B cell (primary cell): ENCODE data around the gene OR5P2. TPM values are rescaled to one million over a fixed set of nuclear protein-coding genes. Genes with fewer than 3 reads are reported as not detected.

Experiments used
- ATAC-seq: fragments of 200-7000 bp; cut with Tn5 transposase; one replicate; pipeline ENCODE4 v1.10.0; 2021; ENCODE audit warnings: low read depth, mild to moderate bottlenecking, moderate number of reproducible peaks, moderate library complexity
- CTCF ChIA-PET: fragments of 350-600 bp; sonication (Branson Sonifier 250); formaldehyde crosslinking; loops from one replicate; lab custom pipeline; 2021; ENCODE audit warnings: antibody characterized with exemption, inconsistent platforms; lab: Charles Lee
- POLR2A ChIA-PET: fragments of 350-600 bp; sonication (Branson Sonifier 250); formaldehyde crosslinking; loops from one replicate; lab custom pipeline; 2021; ENCODE audit warnings: antibody characterized with exemption; lab: Charles Lee
- DNase-seq: peaks from one replicate; pipeline ENCODE4 v3.0.0; 2013
- H2AFZ ChIP-seq: 2 replicates; pipeline ENCODE4 v1.6.1; 2012; ENCODE audit warnings: mild to moderate bottlenecking, low read depth, low read length; ENCODE audit not compliant: insufficient read depth, poor library complexity, severe bottlenecking
- H3K27ac ChIP-seq, 2 donors: 1 replicate in 1 of 2; 2 replicates in 1 of 2; pipeline ENCODE4 v1.5.1; 2012 to 2013; ENCODE audit warnings: low read length in 2 of 2, mild to moderate bottlenecking in 2 of 2, moderate library complexity in 1 of 2
- H3K27me3 ChIP-seq, 4 experiments: fragments of 200-600 bp in 1 of 4; sonication (generic) in 1 of 4; replicated peaks in 1 of 4; 1 replicate in 2 of 4; 2 replicates in 2 of 4; pipeline versions ENCODE4 v1.6.1 to v1.7.0; 2013 to 2016; ENCODE audit warnings: low read length in 3 of 4, mild to moderate bottlenecking in 2 of 4, mixed read lengths in 1 of 4, moderate library complexity in 1 of 4; ENCODE audit not compliant: insufficient read depth in 4 of 4, control insufficient read depth in 3 of 4; ENCODE audit errors: control extremely low read depth in 1 of 4
- H3K36me3 ChIP-seq, 2 experiments: replicated peaks in 1 of 2; 1 replicate in 1 of 2; 2 replicates in 1 of 2; pipeline versions ENCODE4 v1.6.1 to v1.7.1; 2013; ENCODE audit warnings: low read length in 1 of 2; ENCODE audit not compliant: insufficient read depth in 2 of 2, control insufficient read depth in 1 of 2; ENCODE audit errors: control extremely low read depth in 1 of 2, extremely low read depth in 1 of 2
- H3K4me1 ChIP-seq, 2 donors: fragments of 200-600 bp in 1 of 2; sonication (generic) in 1 of 2; 1 replicate in 1 of 2; 2 replicates in 1 of 2; pipeline versions ENCODE4 v1.5.1 to v1.6.1; 2013 to 2017; ENCODE audit warnings: low read length in 2 of 2; ENCODE audit not compliant: control insufficient read depth in 2 of 2, insufficient read depth in 2 of 2
- H3K4me2 ChIP-seq: replicated peaks from 2 replicates; pipeline ENCODE3; 2012; ENCODE audit warnings: mild to moderate bottlenecking, low read depth, low read length; ENCODE audit not compliant: poor library complexity, severe bottlenecking
- H3K4me3 ChIP-seq, 5 experiments: fragments of 200-600 bp in 1 of 5; sonication (generic) in 1 of 5; 1 replicate in 3 of 5; 2 replicates in 2 of 5; pipeline versions ENCODE4 v1.5.1 to v1.7.0; 2011 to 2016; ENCODE audit warnings: low read length in 4 of 5, mild to moderate bottlenecking in 4 of 5, low read depth in 2 of 5, control low read depth in 1 of 5, moderate library complexity in 1 of 5; ENCODE audit not compliant: insufficient read depth in 1 of 5; ENCODE audit errors: control extremely low read depth in 1 of 5, extremely low read depth in 1 of 5
- H3K79me2 ChIP-seq: fragments of 200-600 bp; sonication (generic); one replicate; pipeline ENCODE4 v1.6.0; 2016; ENCODE audit warnings: low read length; ENCODE audit not compliant: control insufficient read depth, insufficient read depth
- H3K9ac ChIP-seq: fragments of 200-600 bp; sonication (generic); 2 replicates; pipeline ENCODE4 v1.6.1; 2017; ENCODE audit warnings: mild to moderate bottlenecking, low read length, moderate library complexity
- H3K9me3 ChIP-seq, 3 donors: one replicate each; pipeline versions ENCODE4 v1.6.1 to v1.7.1; 2013; ENCODE audit warnings: low read length in 2 of 3; ENCODE audit not compliant: control insufficient read depth in 2 of 3, insufficient read depth in 1 of 3; ENCODE audit errors: control extremely low read depth in 1 of 3
- H4K20me1 ChIP-seq: 2 replicates; pipeline ENCODE4 v1.6.0; 2012; ENCODE audit warnings: mild to moderate bottlenecking, low read length; ENCODE audit not compliant: insufficient read depth, control insufficient read depth, poor library complexity, severe bottlenecking
- H3K27ac Mint-ChIP-seq: one replicate; pipeline ENCODE4 v1.8.0; 2021; ENCODE audit warnings: mixed read lengths
- H3K27me3 Mint-ChIP-seq: one replicate; pipeline ENCODE4 v1.8.0; 2021; ENCODE audit warnings: mixed read lengths
- H3K4me1 Mint-ChIP-seq: one replicate; pipeline ENCODE4 v1.8.0; 2021; ENCODE audit warnings: mixed read lengths
- H3K4me3 Mint-ChIP-seq: one replicate; pipeline ENCODE4 v1.8.0; 2021; ENCODE audit warnings: mixed read lengths
- H3K9me3 Mint-ChIP-seq: one replicate; pipeline ENCODE4 v1.8.0; 2022; ENCODE audit warnings: mixed read lengths; ENCODE audit not compliant: insufficient read depth
- CTCF ChIP-seq: fragments of 200-600 bp; IDR thresholded peaks from one replicate; pipeline ENCODE4 v1.8.0; 2022; ENCODE audit warnings: antibody characterized with exemption, mild to moderate bottlenecking
- EZH2 ChIP-seq: IDR thresholded peaks from 2 replicates; pipeline ENCODE4 v1.6.1; 2012; ENCODE audit warnings: borderline replicate concordance, low read depth, mild to moderate bottlenecking, moderate library complexity, low read length; ENCODE audit not compliant: insufficient read depth, poor library complexity, severe bottlenecking
- WGBS: methylation state at CpG from one replicate; pipeline ENCODE4 v1.1.5; 2013; ENCODE audit warnings: missing lambda C conversion rate; ENCODE audit not compliant: insufficient coverage; 5-methylcytosine and 5-hydroxymethylcytosine counted together
- intact Hi-C: fragments of 100-400 bp; cut with micrococcal nuclease; formaldehyde crosslinking; loops from one replicate; pipeline ENCODE4 v1.10.0; 2022
- polyA plus RNA-seq: library from polyadenylated mRNA; depleted of rRNA; stranded (reverse); fragments of >200 nt; gene quantifications from 2 replicates; pipeline ENCODE4 v1.2.3, GENCODE V29; 2012
- total RNA-seq, 2 donors: library from RNA; stranded (reverse); fragments of 120-200 nt in 1 of 2; gene quantifications; 1 replicate in 1 of 2; 2 replicates in 1 of 2; pipeline versions ENCODE4 v1.2.3 to v1.2.4, GENCODE V29; 2013 to 2022

The OR5P2 gene
- total and polyA plus RNA-seq, 2 donors (not counting 1 experiment from before 2014, with no cell fraction given), result not detected

GRCh38 chr11:7840578-7840977 lies 43.8 kb upstream of the OR5P2 start:
- H3K27ac ChIP-seq, result no peak overlapping the region
- H3K4me2 ChIP-seq, result no peak overlapping the region
- no peak overlapping the region for H3K4me3 Mint-ChIP-seq
- H4K20me1 ChIP-seq, result no peaks in the 10 kb centered on the region
- no peak overlapping the region for H2AFZ ChIP-seq
- CTCF ChIA-PET, result no interaction called here
- no peaks in the 10 kb centered on the region for H3K36me3 ChIP-seq
- intact Hi-C loops, result no loop called here
- WGBS, result no CpG with 5 or more reads among the region's 2 CpGs
- H3K79me2 ChIP-seq, result no peaks in the 10 kb centered on the region
- DNase-seq, result no peak
- ATAC-seq, result no peak
- no peaks in the 10 kb centered on the region for H3K9me3 ChIP-seq
- H3K4me1 Mint-ChIP-seq, result peaks cover 3% of the 10 kb centered on the region
- H3K27me3 Mint-ChIP-seq, result peaks cover 12% of the 10 kb centered on the region
- H3K4me1 ChIP-seq, result no peaks in the 10 kb centered on the region
- POLR2A ChIA-PET, result no interaction called here
- no peak overlapping the region for H3K4me3 ChIP-seq
- no peaks in the 10 kb centered on the region for H3K9me3 Mint-ChIP-seq
- no peak overlapping the region for H3K27ac Mint-ChIP-seq
- no peaks in the 10 kb centered on the region for H3K27me3 ChIP-seq
- TF ChIP-seq CTCF, result no peak
- H3K9ac ChIP-seq, result no peak overlapping the region

GRCh38 chr11:7833527-7833926 lies 36.8 kb upstream of the OR5P2 start:
- Histone ChIP-seq H3K36me3 (no peaks in the 10 kb centered on the region), H3K9me3 (no peaks in the 10 kb centered on the region), H3K9ac (no peak overlapping the region), H3K4me3 (no peak overlapping the region), H3K4me2 (no peak overlapping the region), H3K27me3 (no peaks in the 10 kb centered on the region), H4K20me1 (no peaks in the 10 kb centered on the region), H3K4me1 (no peaks in the 10 kb centered on the region), H3K79me2 (no peaks in the 10 kb centered on the region), H3K27ac (no peak overlapping the region), H2AFZ (no peak overlapping the region)
- intact Hi-C loops, result no loop called here
- ChIA-PET CTCF (no interaction called here), POLR2A (no interaction called here)
- Mint-ChIP-seq H3K4me3 (no peak overlapping the region), H3K4me1 (no peaks in the 10 kb centered on the region), H3K27me3 (peaks cover 8% of the 10 kb centered on the region), H3K9me3 (no peaks in the 10 kb centered on the region), H3K27ac (no peak overlapping the region)
- DNase-seq, result no peak
- TF ChIP-seq CTCF (no peak), EZH2 (no peak)
- no peak for ATAC-seq
